Common myeloid progenitor, CD34-positive (primary cell): ENCODE data around the gene GPC5.
A peak's percentile ranks its signal among the peaks of the same experiment; 100 is the strongest.

ENCODE experiments used
- CTCF ChIA-PET: fragments of 350-600 bp; sonication (Branson Sonifier 250); formaldehyde crosslinking; loops from one replicate; lab custom pipeline; 2021; ENCODE audit warnings: antibody characterized with exemption; lab: Charles Lee
- POLR2A ChIA-PET: fragments of 350-600 bp; sonication (Branson Sonifier 250); formaldehyde crosslinking; loops from one replicate; lab custom pipeline; 2021; ENCODE audit warnings: antibody characterized with exemption; lab: Charles Lee
- DNase-seq, 3 donors: peaks; one replicate each; pipeline versions ENCODE4 v3.0.0 to v3.0.0-alpha.2; 2013
- H3K27ac ChIP-seq, 2 experiments: 1 replicate in 1 of 2; 2 replicates in 1 of 2; pipeline ENCODE4 v1.7.0; 2013; ENCODE audit warnings: inconsistent platforms in 2 of 2, low read length in 2 of 2, mild to moderate bottlenecking in 2 of 2, low read depth in 1 of 2, moderate library complexity in 1 of 2; ENCODE audit not compliant: severe bottlenecking in 2 of 2, insufficient read depth in 1 of 2, poor library complexity in 1 of 2
- H3K27me3 ChIP-seq, 5 experiments: replicated peaks in 2 of 5; 1 replicate in 3 of 5; 2 replicates in 2 of 5; pipeline versions ENCODE4 v1.6.1 to v1.7.0; 2013; ENCODE audit warnings: low read length in 4 of 5, mild to moderate bottlenecking in 2 of 5, moderate library complexity in 2 of 5, inconsistent platforms in 1 of 5; ENCODE audit not compliant: insufficient read depth in 5 of 5, control insufficient read depth in 4 of 5
- H3K36me3 ChIP-seq, 4 experiments: 1 replicate in 2 of 4; 2 replicates in 2 of 4; pipeline versions ENCODE4 v1.6.1 to v1.7.0; 2013; ENCODE audit warnings: low read length in 3 of 4, control low read depth in 1 of 4, mild to moderate bottlenecking in 1 of 4; ENCODE audit not compliant: control insufficient read depth in 4 of 4, insufficient read depth in 4 of 4
- H3K4me1 ChIP-seq, 4 experiments: 1 replicate in 3 of 4; 2 replicates in 1 of 4; pipeline versions ENCODE4 v1.6.1 to v1.7.1; 2013; ENCODE audit warnings: low read length in 3 of 4, mild to moderate bottlenecking in 3 of 4, control low read depth in 1 of 4, inconsistent platforms in 1 of 4, moderate library complexity in 1 of 4; ENCODE audit not compliant: control insufficient read depth in 4 of 4, insufficient read depth in 4 of 4; ENCODE audit errors: control extremely low read depth in 1 of 4
- H3K4me3 ChIP-seq, 7 experiments: 1 replicate in 4 of 7; 2 replicates in 3 of 7; pipeline versions ENCODE4 v1.5.1 to v1.7.0; 2013; ENCODE audit warnings: mild to moderate bottlenecking in 7 of 7, low read length in 6 of 7, moderate library complexity in 6 of 7, inconsistent platforms in 2 of 7, low read depth in 2 of 7, control low read depth in 1 of 7; ENCODE audit not compliant: insufficient read depth in 4 of 7, control insufficient read depth in 1 of 7; ENCODE audit errors: extremely low read depth in 1 of 7
- H3K9me3 ChIP-seq, 5 experiments: 1 replicate in 4 of 5; 2 replicates in 1 of 5; pipeline versions ENCODE4 v1.6.1 to v1.7.1; 2013; ENCODE audit warnings: low read length in 4 of 5, mild to moderate bottlenecking in 2 of 5, inconsistent platforms in 1 of 5, low read depth in 1 of 5, moderate library complexity in 1 of 5; ENCODE audit not compliant: control insufficient read depth in 4 of 5, insufficient read depth in 2 of 5; ENCODE audit errors: control extremely low read depth in 1 of 5
- WGBS: methylation state at CpG from one replicate; pipeline ENCODE4 v1.1.5; 2013; ENCODE audit not compliant: insufficient coverage; 5-methylcytosine and 5-hydroxymethylcytosine counted together

The GPC5 gene

GRCh38 chr13:92177966-92178365, 779.5 kb downstream of the GPC5 start:
- H3K36me3 ChIP-seq: no peaks in the 10 kb centered on the region
- DNase-seq: no peak
- no peaks in the 10 kb centered on the region for H3K4me1 ChIP-seq
- H3K9me3 ChIP-seq: no peaks in the 10 kb centered on the region
- no peak overlapping the region for H3K4me3 ChIP-seq
- no peaks in the 10 kb centered on the region for H3K27me3 ChIP-seq
- H3K27ac ChIP-seq: no peak overlapping the region
- CTCF ChIA-PET: interaction anchor here (0.8 kb wide), 1 partner anchor 9 kb away, joined by 3 read pairs; no protein-coding TSS in a partner anchor
- WGBS: 98% methylated on average over 4 of the region's 5 CpGs
- POLR2A ChIA-PET: no interaction called here

GRCh38 chr13:92179223-92179622, 780.8 kb downstream of the GPC5 start:
- Histone ChIP-seq H3K4me3 (no peak overlapping the region), H3K27me3 (no peaks in the 10 kb centered on the region), H3K9me3 (no peaks in the 10 kb centered on the region), H3K4me1 (no peaks in the 10 kb centered on the region), H3K36me3 (no peaks in the 10 kb centered on the region), H3K27ac (no peak overlapping the region)
- POLR2A ChIA-PET: no interaction called here
- no peak for DNase-seq
- CTCF ChIA-PET: interaction anchor here (1.4 kb wide), 1 partner anchor 12 kb away, joined by 3 read pairs; no protein-coding TSS in a partner anchor
- WGBS: 100% methylated on average over 1 of the region's 1 CpG

GRCh38 chr13:92187378-92187989, 789.1 kb downstream of the GPC5 start:
- no peaks in the 10 kb centered on the region for H3K36me3 ChIP-seq
- ChIA-PET CTCF (no interaction called here), POLR2A (no interaction called here)

GRCh38 chr13:92188574-92188973, 790.2 kb downstream of the GPC5 start:
- H3K27ac ChIP-seq: no peak overlapping the region
- ChIA-PET POLR2A (no interaction called here), CTCF (no interaction called here)
- H3K27me3 ChIP-seq: no peaks in the 10 kb centered on the region
- H3K36me3 ChIP-seq: no peaks in the 10 kb centered on the region
- WGBS: 100% methylated on average over 1 of the region's 2 CpGs
- H3K4me1 ChIP-seq: no peaks in the 10 kb centered on the region
- H3K9me3 ChIP-seq: peaks cover 0 to 10% (median 0%) of the 10 kb centered on the region in 5 experiments
- DNase-seq: no peak
- H3K4me3 ChIP-seq: no peak overlapping the region

More at GRCh38 chr13:92187378-92187989, 789.1 kb downstream of the GPC5 start:
- Histone ChIP-seq H3K9me3 (peaks cover 0 to 10% (median 0%) of the 10 kb centered on the region in 5 experiments), H3K4me3 (no peak overlapping the region), H3K4me1 (no peaks in the 10 kb centered on the region), H3K27ac (no peak overlapping the region), H3K27me3 (no peaks in the 10 kb centered on the region)
- WGBS: no CpG with 5 or more reads among the region's 1 CpG
- DNase-seq: peak; percentile 23 to 55 (median 47)

GRCh38 chr13:92196591-92197256, 798.3 kb downstream of the GPC5 start:
- Histone ChIP-seq H3K27ac (no peak overlapping the region), H3K36me3 (no peaks in the 10 kb centered on the region), H3K27me3 (no peaks in the 10 kb centered on the region), H3K4me1 (no peaks in the 10 kb centered on the region), H3K9me3 (no peaks in the 10 kb centered on the region), H3K4me3 (no peak overlapping the region)
- DNase-seq: no peak
- ChIA-PET POLR2A (no interaction called here), CTCF (no interaction called here)
- 95% methylated on average over 8 of the region's 11 CpGs for whole genome bisulfite sequencing

GRCh38 chr13:92197669-92198068, 799.2 kb downstream of the GPC5 start:
- H3K27ac ChIP-seq: no peak overlapping the region
- H3K36me3 ChIP-seq: no peaks in the 10 kb centered on the region
- ChIA-PET POLR2A (no interaction called here), CTCF (no interaction called here)
- no peaks in the 10 kb centered on the region for H3K27me3 ChIP-seq
- H3K4me1 ChIP-seq: no peaks in the 10 kb centered on the region
- 98% methylated on average over 4 of the region's 4 CpGs for WGBS
- no peak for DNase-seq
- no peak overlapping the region for H3K4me3 ChIP-seq
- H3K9me3 ChIP-seq: no peaks in the 10 kb centered on the region

- WGBS: no CpG with 5 or more reads among the region's 4 CpGs
- no peak for DNase-seq
- Histone ChIP-seq H3K4me3 (no peak overlapping the region), H3K27me3 (peaks cover 0 to 2% (median 0%) of the 10 kb centered on the region in 5 experiments), H3K4me1 (no peaks in the 10 kb centered on the region), H3K27ac (no peak overlapping the region), H3K36me3 (no peaks in the 10 kb centered on the region), H3K9me3 (no peaks in the 10 kb centered on the region)
- ChIA-PET POLR2A (no interaction called here), CTCF (no interaction called here)
These were observed 820.2 kb downstream of the GPC5 start for GRCh38 chr13:92218615-92219014.
